ENCODE measurements around the gene IL1R2.

IL1R2 gene, protein sequence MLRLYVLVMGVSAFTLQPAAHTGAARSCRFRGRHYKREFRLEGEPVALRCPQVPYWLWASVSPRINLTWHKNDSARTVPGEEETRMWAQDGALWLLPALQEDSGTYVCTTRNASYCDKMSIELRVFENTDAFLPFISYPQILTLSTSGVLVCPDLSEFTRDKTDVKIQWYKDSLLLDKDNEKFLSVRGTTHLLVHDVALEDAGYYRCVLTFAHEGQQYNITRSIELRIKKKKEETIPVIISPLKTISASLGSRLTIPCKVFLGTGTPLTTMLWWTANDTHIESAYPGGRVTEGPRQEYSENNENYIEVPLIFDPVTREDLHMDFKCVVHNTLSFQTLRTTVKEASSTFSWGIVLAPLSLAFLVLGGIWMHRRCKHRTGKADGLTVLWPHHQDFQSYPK

DNA sequence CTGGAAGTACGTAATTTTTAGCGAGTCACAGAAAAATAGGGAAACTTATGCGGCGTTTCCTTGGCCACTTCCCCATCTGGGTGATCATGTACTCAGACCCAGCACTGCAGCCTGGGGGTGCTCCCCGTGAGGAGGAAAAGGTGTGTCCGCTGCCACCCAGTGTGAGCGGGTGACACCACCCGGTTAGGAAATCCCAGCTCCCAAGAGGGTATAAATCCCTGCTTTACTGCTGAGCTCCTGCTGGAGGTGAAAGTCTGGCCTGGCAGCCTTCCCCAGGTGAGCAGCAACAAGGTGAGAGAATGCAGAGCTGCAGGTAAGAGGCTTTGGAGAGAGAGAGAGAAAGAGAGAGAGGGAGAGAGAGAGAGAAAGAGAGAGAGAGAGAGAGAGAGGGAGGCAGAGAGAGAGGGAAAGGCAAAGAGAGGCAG, at the start of gene IL1R2:
Gene IL1R2, plus strand, starts transcription at position 240 of the 425 bp plus-strand sequence. CDS start 16,616 bp downstream, outside the sequence.
- DNase-seq: no peak

DNA sequence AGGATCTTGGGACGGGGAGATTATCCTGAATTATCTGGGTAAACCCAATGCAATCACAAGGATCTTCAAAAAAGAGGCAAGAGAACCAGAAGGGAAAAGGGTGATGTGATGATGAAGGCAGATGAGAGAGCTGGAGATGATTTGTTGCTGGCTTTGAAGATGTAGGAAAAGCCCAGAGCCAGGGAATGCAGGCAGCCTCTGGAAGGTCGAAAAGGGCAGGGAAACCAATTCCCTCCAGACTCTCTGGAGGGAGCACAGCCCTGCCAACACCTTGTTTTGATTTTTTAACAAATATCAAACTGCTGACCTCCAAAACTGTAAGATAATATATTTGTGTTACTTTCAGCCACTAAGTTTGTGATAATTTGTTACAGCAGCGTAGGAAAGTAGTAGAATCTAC, 48.9 kb upstream of the IL1R2 start:
- no peak for DNase-seq

DNA sequence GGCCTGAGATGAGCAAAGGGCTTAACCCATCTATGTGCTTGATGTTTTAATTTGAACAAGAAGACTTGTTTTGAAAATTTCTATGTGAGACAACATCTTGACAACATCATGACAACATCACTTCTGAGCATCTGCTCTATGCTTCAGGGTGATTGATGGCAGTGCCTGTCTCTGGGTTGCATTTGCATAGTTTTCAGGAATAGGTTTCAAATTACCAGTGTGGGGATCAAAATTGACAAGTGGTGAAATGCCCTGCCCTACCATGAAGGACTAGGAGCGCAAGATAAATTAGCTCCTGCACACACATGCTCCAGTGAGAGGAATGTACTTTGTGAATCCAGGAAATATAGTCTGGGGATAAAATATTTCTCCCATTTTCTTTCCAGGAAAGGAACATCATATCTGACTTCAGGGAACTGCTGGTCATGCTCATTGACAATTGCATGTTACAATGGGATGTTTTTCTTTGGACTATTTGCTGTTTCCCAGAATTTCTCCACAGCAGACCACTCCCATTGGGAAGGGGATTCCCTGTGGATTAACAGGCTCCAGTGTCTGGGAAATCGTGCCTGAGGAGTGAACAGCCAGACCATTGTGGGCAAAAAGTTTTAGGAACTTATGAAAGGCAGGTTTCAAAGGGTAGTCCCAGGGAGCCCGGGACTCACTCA, 45.3 kb upstream of the IL1R2 start:
- no peak for DNase-seq

DNA sequence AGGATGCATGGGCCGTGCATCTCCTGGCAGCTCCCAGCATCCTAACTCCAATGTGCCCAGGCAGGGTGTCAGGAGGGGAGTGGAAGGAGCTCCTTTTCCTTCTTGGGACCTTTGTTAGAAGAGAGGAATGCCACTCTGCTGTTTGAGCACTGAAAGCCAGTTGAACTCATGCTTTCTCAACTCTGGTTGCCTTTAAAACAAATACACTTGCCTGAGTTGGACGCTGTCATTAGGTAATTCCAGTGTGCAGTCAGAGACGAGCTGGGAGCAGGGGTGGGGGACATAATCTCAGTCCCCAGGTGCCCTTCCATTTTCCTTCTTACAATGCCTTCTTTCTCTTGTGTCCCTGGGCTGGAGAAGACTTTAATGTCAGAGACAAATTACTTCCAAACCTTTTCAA, 44.4 kb upstream of the IL1R2 start:
- DNase-seq: no peak

DNA sequence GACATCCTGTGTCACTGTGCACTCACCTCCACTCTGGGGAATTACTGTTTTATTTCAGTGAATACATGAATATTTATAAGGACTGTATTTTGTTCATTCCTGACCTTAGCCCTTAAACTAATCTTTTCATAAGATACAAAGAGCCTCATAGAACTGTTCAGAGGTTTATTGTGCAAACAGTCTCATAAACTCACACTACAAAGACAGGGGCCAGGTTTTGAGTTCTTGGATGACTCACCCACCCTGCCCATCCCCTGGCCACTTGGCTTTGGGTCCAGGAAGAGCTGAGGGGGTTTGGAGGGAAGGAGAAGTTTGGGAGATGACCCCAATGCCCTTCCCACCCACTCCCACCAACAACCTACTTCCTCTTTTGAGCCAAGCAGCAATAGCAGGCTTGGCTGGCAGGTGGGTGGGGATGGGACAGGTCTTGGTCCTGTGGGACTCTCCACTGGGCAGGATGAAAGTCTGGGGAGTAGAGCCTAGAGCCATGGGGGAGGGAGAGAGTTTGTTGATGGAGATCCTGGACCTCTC, 43.1 kb upstream of the IL1R2 start:
- no peak for DNase-seq

DNA sequence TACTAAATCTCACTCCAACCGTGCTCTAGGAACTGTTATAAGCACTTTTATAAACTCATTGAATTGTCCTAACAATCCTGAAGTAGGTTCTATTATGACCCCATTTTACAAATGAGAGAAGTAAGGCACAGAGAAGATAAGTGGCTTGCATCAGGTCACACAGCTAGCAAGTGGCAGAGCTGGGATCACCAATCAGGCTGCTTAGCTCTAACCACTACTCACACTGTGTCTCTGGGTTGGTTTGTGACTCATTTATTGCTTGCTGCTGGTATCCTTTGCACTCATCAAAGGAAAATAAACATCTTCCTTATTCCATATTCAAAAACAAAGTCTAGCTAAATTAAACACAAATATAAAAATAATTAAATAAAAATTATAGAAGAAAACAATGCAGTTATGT, 42.5 kb upstream of the IL1R2 start:
- no peak for DNase-seq

DNA sequence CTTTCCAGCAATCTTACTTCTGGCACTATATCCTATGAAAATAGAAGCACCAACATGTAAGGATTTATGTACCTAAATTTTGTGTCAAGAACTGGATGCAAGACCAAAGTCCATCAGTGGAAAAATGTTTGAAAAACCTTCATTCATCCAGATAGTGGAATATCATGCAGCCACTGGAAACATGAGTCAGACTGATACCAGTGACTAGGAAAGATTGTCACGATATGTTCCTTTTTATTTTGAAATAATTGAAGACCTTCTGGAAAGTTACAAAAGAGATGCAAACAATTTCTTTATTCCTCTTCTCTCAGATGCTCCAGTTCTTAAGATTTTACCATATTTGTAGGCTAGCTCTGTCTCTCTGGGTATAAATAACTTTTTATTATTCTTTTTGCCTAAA, 40.5 kb upstream of the IL1R2 start:
- no peak for DNase-seq

DNA sequence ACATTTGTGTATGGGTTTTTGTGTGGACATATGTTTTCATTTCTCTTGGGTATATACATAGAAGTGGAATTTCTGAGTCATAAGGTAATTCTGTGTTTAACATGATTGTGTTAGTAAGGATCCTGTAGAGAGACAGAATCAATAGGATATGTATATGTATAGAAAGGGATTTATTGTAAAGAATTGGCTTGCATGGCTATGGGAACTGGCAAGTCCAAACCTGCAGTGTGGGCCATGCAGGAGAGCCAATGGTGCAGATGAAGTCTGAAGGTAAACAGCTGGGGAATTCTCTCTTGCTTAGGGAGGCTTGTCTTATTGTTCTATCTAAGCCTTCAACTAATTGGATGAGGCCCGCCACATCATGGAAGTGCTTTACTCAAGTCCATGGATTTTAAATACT, 39.2 kb upstream of the IL1R2 start:
- no peak for DNase-seq

DNA sequence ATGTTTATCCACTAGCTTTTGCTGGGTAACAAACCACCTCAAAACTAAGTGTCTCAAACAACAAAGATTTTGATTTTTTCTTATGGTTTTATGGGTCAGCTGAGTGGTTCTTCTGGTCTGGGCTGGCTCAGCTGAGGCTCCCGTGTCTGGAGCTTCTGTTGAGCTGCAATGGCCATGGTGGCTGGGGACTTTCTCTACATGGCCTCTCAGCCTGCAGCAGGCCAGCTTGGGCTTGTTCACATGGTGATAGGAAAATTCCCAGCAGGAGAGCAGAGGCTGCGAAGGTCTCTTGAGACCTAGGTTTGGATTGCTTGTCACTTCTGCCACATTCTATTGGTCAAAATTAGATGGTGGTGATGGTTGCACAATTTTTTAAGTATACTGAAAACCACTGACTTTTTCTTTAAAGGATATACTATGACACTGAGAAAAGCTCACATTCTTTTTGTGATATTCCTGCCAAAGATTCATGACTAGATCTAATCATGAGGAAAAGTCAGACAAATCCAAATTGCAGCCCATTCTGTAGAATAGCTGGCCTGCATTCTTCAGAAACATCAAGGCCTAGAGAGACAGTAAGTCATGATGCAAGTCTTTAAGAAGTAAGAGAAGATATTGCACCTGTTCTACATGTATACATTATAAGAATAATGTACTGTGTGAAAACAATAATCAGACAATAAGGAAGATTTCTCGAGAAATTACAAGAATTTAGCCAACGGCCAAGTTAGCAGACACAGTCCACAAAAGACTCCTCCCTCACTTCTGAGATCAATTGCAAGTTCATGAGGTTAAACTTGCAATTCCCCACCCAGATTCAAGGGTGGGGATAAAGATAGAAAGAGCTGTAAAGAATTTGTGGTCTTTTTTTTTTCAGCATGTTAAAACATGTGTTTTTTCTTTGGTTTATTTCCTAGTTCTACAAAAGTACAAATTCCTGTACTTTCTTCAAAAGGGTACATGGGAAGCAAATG, 35.0 kb upstream of the IL1R2 start:
- no peak for DNase-seq

DNA sequence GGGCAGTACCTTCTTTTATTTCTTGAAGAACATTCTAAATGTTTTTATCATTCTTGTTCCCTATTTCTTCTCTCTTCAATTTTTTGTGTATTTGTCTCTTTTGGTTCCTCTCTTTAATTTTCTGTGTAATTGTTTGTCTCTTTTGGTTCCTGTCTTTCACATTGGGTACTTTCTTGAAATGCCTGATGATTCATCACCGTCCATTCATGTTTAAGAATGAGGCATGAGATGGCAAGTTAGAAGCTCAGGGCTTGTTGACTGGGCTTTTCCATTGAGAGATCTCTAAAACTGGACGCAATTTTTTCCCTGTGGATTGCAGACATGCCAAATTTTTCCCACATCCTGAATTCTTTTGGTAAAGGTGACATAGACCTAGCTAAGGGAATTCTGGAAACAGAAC, 33.7 kb upstream of the IL1R2 start:
- no peak for DNase-seq

DNA sequence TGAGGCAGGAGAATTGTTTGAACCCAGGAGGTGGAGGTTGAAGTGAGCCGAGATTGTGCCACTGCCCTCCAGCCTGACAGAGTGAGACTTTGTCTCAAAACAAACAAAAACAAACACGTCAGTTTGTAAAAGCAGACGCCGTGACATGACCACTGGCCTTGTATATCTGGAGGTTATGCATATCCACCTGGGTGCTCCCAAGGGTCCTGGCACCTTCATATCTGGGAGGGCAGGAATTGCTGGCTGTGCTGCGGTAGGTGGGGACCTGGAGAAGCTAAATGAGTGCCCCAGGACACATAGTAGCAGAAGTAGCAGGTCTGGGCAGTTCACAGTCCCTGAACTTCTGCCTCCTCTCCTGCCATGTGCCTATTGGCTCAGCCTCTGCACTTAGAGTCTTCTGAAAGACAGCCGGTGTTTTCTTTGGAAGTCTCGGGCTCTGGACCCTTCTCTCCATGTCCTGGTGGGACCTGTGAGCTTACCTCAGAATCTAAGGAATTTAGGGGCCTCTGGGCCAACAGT, 30.9 kb upstream of the IL1R2 start:
- DNase-seq: no peak

DNA sequence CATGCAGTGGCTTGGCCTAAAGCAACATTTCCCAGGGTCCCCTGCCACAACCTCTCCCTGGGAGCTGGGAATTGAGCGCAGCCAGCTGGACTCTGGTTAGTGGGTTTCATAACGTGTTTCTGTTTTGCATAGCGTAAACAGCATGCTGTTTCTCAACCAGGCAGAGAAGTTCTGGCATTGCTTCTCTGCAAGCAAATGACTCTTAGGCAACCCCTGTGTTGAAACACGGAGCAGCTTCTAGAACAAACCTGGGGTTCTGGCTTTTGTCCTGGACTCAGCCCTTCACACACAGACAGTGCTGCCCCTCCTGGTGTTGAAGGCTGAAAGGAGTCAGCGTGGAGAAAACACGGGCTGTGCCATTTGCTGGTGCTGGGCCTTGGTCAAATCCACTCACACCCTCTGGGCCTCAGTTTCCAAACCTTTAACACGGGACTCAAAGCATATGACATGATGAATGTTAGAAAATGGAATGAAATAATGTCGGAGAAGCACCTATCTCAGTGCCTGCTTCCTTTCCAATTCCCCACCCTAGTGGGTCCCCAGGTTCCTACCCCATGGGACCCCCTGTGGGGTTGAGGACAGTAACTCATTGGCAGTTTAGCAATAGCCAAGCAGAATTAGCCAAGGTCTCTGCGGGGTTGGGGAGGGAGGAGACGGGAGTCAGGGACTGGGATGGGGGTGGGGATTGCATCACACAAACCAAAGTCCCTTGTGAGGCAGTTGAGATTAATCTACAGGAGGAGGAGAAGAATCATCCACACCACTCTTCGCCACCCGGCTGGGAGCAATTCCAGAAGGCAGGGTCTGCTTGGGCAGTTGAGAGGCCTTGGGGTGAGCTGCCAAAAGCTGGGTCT, 30.2 kb upstream of the IL1R2 start:
- DNase-seq: no peak

DNA sequence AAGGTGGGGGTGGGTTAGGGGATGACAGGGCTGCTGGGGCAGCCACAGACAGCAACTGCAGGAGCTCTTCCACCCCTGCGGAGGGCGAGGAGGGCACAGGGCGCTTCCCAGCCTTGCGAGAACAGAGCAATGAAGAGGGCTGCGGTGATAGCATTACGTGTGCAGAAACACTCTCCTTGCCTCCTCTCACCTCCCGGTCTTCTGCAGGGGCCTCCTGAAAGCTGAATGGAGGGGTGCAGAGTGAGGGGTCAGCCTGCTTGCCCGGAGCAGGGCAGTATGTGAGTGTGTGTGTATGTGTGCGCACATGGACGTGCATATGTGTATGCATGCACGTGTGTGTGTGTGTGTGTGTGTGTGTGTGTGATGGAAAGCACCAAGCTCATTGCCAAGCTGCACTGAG, 29.5 kb upstream of the IL1R2 start:
- DNase-seq: no peak

DNA sequence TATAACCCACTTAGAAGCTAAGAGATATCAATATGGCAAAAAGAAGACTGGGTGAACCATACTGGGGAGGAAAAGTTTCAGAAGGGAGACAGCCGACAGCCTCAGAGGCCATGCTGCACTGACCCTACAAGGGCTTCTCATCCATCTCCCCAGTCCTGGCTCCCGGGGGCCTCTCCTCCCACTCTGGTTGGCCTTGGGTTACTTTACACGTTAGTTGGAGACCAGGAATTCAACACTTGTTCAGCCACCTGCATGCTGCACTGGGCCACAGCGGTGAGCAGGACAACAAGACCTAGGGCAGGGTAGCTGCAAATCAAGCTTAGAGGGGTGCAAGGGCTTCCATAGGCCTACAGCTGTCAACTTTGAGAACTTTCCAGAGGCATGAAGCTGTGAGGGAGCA, 28.6 kb upstream of the IL1R2 start:
- no peak for DNase-seq

DNA sequence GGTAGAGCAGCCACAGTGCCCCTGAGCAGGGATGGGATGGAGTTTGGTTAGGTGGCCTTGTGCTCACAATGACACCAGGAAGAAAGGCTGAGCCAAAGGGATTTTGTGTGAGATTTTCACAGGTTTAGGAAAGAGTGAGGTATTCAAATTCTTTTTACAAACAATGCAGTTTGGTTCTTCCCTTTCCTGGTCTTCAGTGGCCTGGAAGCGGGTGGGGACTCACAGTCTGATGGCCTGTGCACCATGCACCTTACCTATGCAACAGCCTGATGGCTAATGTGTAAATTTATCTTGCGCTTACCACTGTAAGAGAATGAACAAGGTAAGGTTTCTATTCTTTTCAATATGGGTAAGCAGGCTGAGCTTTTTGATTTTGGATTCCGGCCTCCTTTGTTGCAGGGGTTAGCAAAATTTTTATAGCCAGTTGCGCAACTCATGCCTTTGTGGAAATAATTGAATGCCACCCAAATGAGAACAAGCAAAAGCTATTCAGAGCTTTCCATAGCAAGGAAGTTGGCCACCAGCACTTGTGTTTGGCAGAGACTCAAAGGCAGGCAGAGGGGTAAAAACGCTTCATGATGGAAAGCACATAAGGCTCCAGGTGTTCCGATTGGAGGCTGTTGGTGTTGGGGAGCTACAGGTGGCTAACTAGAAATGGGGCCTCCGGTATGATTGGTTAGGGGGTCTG, 23.8 kb upstream of the IL1R2 start:
- DNase-seq: no peak

DNA sequence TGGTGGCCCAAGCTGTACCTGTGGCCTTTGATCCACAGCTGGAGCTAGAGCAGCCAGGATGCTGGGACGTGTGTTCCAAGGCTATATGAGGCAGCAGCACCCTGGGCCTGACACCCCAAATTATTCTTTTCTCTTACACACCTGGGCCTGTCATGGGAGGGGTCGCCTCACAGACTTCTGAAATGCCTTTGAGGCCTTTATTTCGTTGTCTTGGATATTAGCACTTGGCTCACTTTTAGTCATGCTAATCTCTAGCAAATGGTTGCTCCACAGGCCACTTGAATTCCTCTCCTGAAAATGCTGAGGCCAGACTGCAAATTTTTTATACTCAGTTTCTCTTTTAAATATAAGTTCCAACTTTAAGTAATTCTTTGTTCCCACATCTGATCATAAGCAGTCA, 22.0 kb upstream of the IL1R2 start:
- no peak for DNase-seq

DNA sequence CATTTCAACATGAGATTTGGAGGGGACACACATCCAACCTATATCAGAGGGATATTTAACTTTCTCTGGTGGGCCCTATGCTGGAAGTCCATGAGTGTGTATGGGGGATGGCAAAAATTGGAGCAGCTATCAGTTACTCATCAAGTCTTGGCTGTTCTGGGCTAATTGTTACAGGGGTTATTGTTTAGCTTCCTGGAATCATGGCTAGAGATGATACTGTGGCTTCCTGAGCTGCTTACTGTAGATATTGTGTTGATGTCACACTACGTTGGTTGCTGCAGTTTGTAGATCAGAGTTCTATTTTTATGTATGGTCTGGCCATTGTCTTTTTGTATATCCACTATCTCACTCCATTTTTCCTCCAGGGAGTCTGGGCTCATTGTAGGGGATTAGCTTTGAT, 20.9 kb upstream of the IL1R2 start:
- no peak for DNase-seq

DNA sequence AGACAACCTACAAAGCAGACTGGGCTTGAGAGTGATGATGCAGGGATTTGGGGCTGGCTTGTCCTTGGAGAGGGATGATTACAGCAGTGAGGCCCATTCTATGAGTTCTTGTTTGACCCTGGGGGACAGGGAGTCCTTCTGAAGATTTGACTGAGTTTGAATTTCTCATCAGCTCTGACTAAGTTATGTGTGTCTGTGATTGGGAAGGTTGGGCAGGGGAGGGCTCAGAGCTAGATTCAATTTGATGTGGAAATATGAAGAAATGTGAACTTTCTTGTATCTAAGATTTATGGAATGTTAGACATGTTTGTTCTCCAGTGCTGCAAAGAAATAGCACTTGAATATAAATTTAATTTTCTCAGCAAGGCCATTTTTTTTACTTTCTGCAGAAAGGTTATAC, 19.9 kb upstream of the IL1R2 start:
- DNase-seq: no peak

DNA sequence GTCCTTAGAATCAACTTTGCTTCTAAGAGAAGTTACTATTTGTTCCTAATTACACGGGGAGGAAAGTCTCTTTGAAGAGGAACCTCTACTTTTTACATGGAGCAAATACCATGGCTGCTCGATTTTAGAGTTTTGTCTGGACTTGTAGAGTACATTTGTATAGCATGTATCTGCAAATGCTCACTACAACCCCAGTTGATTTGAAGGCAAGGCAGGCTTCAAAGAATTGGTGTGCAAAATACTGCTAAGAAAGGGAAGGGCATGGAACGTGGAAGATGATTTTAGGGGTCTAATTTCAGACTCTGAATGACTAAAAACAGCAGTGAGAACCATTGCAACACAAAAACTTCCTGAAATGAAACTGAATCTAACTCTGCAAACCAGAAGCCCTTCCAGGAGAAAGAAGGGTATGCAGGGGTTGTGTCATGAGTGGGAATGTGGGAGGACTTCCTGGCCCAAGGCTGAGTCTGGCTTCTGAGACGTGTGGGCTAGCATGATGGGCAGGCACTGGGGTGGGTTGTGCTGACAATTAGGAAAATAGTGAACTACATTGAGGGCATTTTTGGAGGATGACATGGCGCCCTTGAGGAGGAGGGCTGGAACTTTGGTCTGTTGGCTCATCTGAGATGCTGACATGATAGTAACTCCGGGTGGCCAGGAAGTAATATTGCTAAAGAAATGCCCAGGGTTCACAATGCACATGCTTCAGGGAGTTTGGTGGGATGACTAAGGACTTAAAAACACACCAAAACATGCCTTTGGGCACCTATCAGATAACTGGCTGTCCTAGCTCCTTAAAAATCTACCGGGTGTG, 18.9 kb upstream of the IL1R2 start:
- no peak for DNase-seq

DNA sequence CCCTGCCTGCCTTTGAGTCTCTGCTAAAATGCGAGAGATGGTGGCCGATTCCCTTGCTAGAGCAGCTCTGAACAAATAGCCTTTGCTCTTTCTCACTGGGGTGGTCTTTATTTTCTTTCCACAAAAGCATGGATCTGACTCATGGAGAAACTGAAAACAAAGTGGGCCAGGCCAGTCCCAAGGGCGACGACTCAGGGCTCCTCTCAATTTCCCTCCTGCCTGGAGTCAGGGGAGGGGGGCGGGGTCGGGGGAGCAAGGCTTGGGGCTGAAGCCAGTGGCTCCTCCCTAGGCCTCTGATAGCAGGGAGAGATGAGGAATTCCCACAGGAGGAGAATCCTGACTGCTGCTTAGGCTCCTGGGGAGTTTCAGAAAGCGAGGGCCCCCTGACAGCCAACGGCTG, 17.1 kb upstream of the IL1R2 start:
- no peak for DNase-seq

Measured in KG1 (cell line).